HEK293T (cell line): ENCODE results near the gene EEF2.

ENCODE experiments used
- CTCF ChIA-PET: fragments of 350-600 bp; formaldehyde crosslinking; extraction: SDS; loops from one replicate; lab custom pipeline; 2021; ENCODE audit warnings: antibody characterized with exemption, inconsistent platforms; lab: Yijun Ruan, JAX
- POLR2A ChIA-PET: fragments of 350-600 bp; formaldehyde crosslinking; extraction: SDS; loops from one replicate; lab custom pipeline; 2020; ENCODE audit warnings: antibody characterized with exemption, inconsistent platforms; lab: Yijun Ruan, JAX
- DNase-seq: peaks from one replicate; pipeline ENCODE4 v3.0.0; 2012; ENCODE audit warnings: mixed read lengths; ENCODE audit errors: extremely low spot score
- ARNT ChIP-seq: fragments of 450-650 bp; IDR thresholded peaks from 2 replicates; pipeline ENCODE4 v1.6.1; 2017; ENCODE audit warnings: mild to moderate bottlenecking
- CTBP1 ChIP-seq: fragments of 450-650 bp; IDR thresholded peaks from 2 replicates; pipeline ENCODE4 v1.6.1; 2016; ENCODE audit warnings: borderline replicate concordance
- ELF4 ChIP-seq: fragments of 450-650 bp; IDR thresholded peaks from 2 replicates; pipeline ENCODE4 v1.6.1; 2017; ENCODE audit warnings: antibody characterized with exemption
- FOXA1 ChIP-seq: fragments of 450-650 bp; IDR thresholded peaks from 2 replicates; pipeline ENCODE4 v1.6.1; 2016; ENCODE audit warnings: mild to moderate bottlenecking
- FOXK2 ChIP-seq: fragments of 450-650 bp; IDR thresholded peaks from 2 replicates; pipeline ENCODE4 v1.6.1; 2016; ENCODE audit warnings: mild to moderate bottlenecking
- FOXM1 ChIP-seq: fragments of 450-650 bp; IDR thresholded peaks from 2 replicates; pipeline ENCODE4 v1.6.1; 2017; ENCODE audit warnings: mild to moderate bottlenecking, borderline replicate concordance
- HDGF ChIP-seq: fragments of 450-650 bp; IDR thresholded peaks from 2 replicates; pipeline ENCODE4 v1.6.1; 2017; ENCODE audit warnings: antibody characterized with exemption, borderline replicate concordance
- L3MBTL2 ChIP-seq: fragments of 450-650 bp; conservative IDR thresholded peaks from 2 replicates; pipeline ENCODE4 v1.6.1; 2016; ENCODE audit warnings: mild to moderate bottlenecking
- LEF1 ChIP-seq: fragments of 450-650 bp; IDR thresholded peaks from 2 replicates; pipeline ENCODE4 v1.6.1; 2017; ENCODE audit warnings: mild to moderate bottlenecking, borderline replicate concordance
- NFRKB ChIP-seq: fragments of 450-650 bp; IDR thresholded peaks from 2 replicates; pipeline ENCODE4 v1.6.1; 2016; ENCODE audit warnings: mild to moderate bottlenecking, moderate library complexity
- SUZ12 ChIP-seq: fragments of 450-650 bp; IDR thresholded peaks from 2 replicates; pipeline ENCODE4 v1.6.1; 2016; ENCODE audit warnings: mild to moderate bottlenecking
- ZNF384 ChIP-seq: fragments of 450-650 bp; IDR thresholded peaks from 2 replicates; pipeline ENCODE4 v1.6.1; 2016
- TF ChIP-seq, protein P1 (sequence below): fragments of 450-650 bp; IDR thresholded peaks from 2 replicates; pipeline ENCODE4 v1.6.1; 2016

Gene EEF2

DNA sequence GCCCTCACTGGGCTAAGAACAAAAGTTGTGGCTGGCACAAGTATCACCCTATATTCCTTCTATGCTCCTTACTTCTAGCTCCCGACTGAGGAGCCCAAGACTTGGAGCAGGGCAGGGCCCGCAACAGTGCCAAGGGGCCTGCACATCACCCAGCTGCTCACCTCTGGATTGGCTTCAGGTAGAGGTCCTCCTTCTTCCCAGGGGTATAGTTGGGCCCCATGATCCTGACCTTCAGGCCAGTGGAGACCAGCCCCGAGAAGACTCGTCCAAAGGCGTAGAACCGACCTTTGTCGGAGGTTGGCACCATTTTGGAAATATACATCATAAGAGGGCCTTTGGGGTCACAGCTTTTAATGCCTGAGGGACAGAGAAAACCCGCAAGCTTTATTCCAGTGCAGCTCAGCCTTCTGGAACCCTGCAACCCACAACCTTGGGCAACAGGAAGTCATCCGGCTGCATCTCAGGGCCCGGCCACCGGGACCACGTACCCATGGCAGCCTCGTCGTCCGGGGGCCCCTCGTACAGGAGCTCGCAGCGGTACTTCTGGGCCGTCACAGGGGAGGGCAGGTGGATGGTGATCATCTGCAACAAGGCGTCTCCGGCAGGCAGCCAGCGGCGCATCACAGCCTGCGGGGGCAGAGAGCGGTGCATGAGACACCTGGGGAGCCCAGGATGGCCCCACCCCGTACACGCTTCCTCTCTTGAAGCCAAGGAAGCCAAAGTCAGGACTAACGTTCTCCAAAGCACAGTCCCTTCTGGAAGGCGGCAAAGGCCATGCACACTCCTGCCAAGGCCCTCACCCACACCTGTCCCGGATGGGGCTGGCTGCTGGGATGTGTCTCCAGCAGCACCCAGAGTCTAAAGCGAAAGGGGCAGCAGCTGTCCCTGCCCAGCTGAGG lies 4.7 kb downstream of the EEF2 start:
- ChIA-PET POLR2A (interaction anchor here (0.7 to 2.3 kb wide), 3 partner anchors 10 to 12 kb away, joined by 4 to 10 read pairs (median 8); partner anchors contain the start of gene DAPK3), CTCF (no interaction called here)

DNA sequence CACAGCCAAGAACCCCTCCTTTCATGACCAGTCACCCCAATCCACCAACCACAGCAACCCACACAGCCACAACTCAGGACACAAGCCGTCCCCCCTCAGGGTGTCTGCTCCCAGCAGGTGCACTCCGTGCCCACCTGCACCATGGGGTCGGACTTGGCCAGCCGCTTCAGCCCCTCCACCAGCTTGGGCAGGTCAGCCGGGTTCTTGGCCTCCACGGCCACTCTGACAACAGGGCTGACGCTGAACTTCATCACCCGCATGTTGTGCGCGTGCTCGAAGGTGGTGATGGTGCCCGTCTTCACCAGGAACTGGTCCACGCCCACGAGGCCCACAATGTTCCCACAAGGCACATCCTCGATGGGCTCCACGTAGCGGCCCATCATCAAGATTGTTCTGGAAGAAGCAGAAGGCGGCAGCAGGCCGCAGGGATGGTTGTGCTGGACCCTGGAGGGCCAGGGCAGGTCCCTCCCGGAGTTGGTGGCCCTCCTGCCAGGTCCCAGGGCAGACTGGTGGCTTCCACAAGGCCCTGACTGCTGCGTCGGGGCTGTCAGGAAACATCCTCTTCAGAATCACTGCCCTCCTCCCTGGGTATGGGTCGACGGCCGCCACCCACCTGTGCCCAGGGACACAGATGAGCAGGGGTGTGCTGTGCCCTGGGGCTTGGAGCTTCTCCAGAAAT lies 5.5 kb downstream of the EEF2 start:
- POLR2A ChIA-PET, result interaction anchor here (0.6 to 1.8 kb wide), 4 partner anchors 8 to 11 kb away, joined by 3 to 8 read pairs (median 5); partner anchors contain the start of gene DAPK3

More for the DNA sequence above, 4.7 kb downstream of the EEF2 start:
- DNase-seq, result no peak
- TF ChIP-seq ARNT (no peak), NFRKB (no peak), ZNF384 (no peak), LEF1 (no peak), ELF4 (no peak), FOXK2 (no peak), L3MBTL2 (no peak), HDGF (no peak)
- TF ChIP-seq, protein P1, sequence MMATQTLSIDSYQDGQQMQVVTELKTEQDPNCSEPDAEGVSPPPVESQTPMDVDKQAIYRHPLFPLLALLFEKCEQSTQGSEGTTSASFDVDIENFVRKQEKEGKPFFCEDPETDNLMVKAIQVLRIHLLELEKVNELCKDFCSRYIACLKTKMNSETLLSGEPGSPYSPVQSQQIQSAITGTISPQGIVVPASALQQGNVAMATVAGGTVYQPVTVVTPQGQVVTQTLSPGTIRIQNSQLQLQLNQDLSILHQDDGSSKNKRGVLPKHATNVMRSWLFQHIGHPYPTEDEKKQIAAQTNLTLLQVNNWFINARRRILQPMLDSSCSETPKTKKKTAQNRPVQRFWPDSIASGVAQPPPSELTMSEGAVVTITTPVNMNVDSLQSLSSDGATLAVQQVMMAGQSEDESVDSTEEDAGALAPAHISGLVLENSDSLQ, result no peak

DNA sequence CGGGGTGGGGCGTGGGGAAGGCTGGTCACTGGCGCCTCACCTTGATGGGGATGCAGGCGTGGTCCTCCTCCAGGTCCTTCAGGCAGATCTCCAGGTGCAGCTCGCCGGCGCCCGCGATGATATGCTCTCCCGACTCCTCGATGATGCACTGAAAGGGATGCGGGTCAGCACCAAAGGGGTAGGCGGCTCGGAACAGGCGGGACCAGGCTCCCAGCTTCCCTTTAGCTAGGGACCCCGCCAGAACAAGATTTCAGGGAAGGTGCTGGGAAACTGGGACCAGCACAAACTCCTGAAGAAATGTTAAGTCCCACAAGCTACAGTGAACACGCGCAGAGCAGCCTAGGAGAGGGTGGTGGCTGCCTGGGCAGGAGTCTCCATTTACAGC lies 6.0 kb downstream of the EEF2 start:
- TF ChIP-seq ARNT, result no peak
- DNase-seq, result no peak
- POLR2A ChIA-PET, result interaction anchor here (0.6 to 1.8 kb wide), 2 partner anchors 9 kb away, joined by 3 to 6 read pairs; no protein-coding TSS in a partner anchor
- CTCF ChIA-PET, result interaction anchor here (1.0 kb wide), 1 partner anchor 8 kb away, joined by 4 read pairs; no protein-coding TSS in a partner anchor

More for the DNA sequence above, 5.5 kb downstream of the EEF2 start:
- DNase-seq, result no peak
- CTCF ChIA-PET, result interaction anchor here (1.0 kb wide), 1 partner anchor 8 kb away, joined by 4 read pairs; no protein-coding TSS in a partner anchor
- TF ChIP-seq ELF4 (no peak), HDGF (no peak), FOXK2 (no peak), FOXA1 (no peak), CTBP1 (no peak), SUZ12 (no peak)
- TF ChIP-seq, protein P1, result no peak

DNA sequence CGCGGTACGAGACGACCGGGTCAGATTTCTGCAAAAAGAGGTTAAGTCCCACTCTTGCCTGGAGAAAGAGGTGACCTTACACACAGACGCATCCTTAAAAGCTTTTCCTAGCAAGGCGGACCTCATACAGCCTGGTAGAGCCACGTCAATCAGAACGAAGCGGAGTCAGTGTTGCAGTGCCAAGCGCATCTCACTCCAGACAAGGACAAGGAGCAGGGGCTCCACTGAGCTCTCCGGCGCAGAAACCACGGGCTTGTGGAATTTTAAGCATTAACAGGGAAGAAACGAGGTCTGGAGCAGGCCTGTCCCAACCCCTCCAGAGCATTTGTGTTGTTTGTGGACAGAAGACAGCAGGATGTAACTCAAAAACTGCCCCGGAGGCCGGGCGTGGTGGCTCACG lies 7.1 kb downstream of the EEF2 start:
- TF ChIP-seq ZNF384 (no peak), L3MBTL2 (no peak), LEF1 (no peak), NFRKB (no peak), FOXM1 (no peak), FOXA1 (no peak)
- ChIA-PET CTCF (no interaction called here), POLR2A (interaction anchor here (1.8 kb wide), 1 partner anchor 10 kb away, joined by 6 read pairs; no protein-coding TSS in a partner anchor)
- no peak for DNase-seq

DNA sequence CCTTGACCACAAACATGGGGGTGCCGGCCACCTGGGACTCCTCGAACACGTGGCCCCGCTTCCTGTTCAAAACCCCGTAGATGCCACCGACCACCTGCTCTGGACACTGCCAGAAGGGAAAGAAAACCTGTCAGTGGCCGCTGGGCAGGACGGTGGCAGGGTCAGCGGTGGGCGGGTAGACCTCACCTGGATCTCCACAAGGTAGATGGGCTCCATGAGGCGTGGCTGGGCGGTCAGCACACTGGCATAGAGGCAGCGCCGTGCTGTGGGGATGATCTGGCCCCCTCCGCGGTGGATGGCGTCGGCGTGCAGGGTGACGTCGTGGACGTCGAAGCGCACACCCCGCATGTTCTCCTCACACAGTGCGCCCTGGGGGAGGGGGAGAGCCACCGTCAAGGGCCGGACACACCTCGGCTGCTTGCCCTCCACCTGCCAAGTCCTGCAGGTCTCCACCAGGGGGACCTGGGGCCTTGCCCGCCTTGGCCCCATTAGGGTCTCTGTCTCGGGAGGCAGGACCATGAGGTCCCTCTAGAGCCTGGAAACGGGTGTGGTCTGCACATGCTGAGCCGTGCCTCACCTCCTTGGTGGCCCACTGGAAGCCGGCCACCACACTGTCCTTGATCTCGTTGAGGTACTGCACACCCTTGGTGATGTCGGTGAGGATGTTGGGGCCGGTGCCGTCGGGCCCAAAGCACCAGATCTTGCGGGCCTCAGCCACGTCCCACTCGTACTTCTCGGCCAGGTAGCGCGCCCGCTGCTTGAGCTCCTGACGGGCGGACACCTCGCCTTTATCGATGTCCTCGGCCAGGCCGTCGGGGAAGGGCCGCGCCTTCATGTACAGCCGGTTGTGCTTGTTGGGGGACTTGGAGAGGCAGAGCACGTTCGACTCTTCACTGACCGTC lies 7.8 kb downstream of the EEF2 start:
- no peak for TF ChIP-seq CTBP1
- TF ChIP-seq FOXA1, result no peak
- no peak for TF ChIP-seq FOXM1
- TF ChIP-seq NFRKB, result no peak
- no peak for DNase-seq
- ChIA-PET POLR2A (interaction anchor here (1.2 kb wide), 1 partner anchor 8 kb away, joined by 7 read pairs; the partner anchor contains the start of gene EEF2), CTCF (interaction anchor here (0.6 to 0.7 kb wide), 2 partner anchors 11 to 65 kb away, joined by 3 to 4 read pairs; no protein-coding TSS in a partner anchor)

DNA sequence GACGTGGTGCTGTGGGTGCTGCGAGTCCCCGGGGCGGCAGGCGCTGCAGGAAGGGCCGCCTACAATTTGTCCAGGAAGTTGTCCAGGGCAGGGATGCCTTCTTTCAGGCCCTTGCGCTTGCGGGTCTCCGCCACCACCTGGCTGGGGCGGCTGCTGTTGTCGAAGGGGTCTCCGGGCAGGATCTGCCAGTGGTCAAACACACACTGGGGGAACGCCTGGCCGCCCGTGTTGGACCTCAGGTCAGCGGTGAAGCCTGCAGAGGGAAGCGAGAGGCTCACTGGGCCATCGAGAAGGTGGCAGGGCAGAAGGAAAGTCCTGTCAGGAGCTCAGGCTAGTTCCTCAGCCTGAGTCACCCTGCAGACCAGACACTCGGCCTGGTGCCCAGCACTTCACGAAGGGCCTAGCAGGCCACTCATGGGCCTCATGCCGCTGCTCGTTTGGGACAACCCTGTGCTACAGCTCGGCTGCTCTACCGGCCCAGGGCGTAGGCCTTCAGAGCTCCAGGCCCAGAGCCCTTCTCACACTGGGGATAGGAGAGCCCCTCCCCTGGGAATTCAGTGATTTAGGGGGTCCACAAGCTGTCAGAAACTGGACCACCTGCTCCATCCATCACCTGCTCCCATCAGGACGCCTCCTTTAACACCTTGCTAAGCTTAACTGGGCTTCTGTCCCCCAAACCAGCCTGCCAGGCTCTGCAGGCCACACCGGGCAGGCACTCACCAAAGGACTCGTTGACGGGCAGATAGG lies 8.6 kb downstream of the EEF2 start:
- POLR2A ChIA-PET, result interaction anchor here (1.2 kb wide), 1 partner anchor 9 kb away, joined by 7 read pairs; the partner anchor contains the start of gene EEF2
- no peak for DNase-seq
- CTCF ChIA-PET, result interaction anchor here (0.7 kb wide), 1 partner anchor 64 kb away, joined by 3 read pairs; no protein-coding TSS in a partner anchor
- TF ChIP-seq ZNF384, result no peak
